H1 (cell line): ENCODE measurements around the gene THRB. TPM values are rescaled to one million over a fixed set of nuclear protein-coding genes. Genes with fewer than 3 reads are reported as not detected.

Experiments used
- CTCF ChIA-PET: fragments of 300-600 bp; sonication (Branson Sonifier 250); formaldehyde crosslinking; loops from one replicate; lab custom pipeline; 2021; ENCODE audit not compliant: partially characterized antibody; lab: Charles Lee
- POLR2A ChIA-PET: fragments of 300-600 bp; sonication (Branson Sonifier 250); formaldehyde crosslinking; loops from one replicate; lab custom pipeline; 2021; ENCODE audit warnings: inconsistent platforms; ENCODE audit not compliant: partially characterized antibody; lab: Charles Lee
- DNase-seq, 2 experiments: peaks; one replicate each; pipeline versions ENCODE4 v3.0.0 to v3.0.0-alpha.2; 2010 to 2022; ENCODE audit warnings: low spot score in 2 of 2, low read depth in 1 of 2, mixed read lengths in 1 of 2
- FAIRE-seq: peaks from 2 replicates; lab custom pipeline; 2011; peaks lifted over from hg19 to GRCh38; lab: Jason Lieb, UNC
- H2AFZ ChIP-seq: 2 replicates; pipeline ENCODE4 v1.8.1; 2012; ENCODE audit warnings: low read length, inconsistent platforms
- H2AK5ac ChIP-seq: 2 replicates; pipeline ENCODE4 v1.6.1; 2013; ENCODE audit warnings: low read depth, low read length
- H2BK120ac ChIP-seq: replicated peaks from 2 replicates; pipeline ENCODE3; 2013; ENCODE audit warnings: low read depth, low read length, inconsistent platforms
- H2BK12ac ChIP-seq: 2 replicates; pipeline ENCODE4 v1.6.1; 2013; ENCODE audit warnings: low read depth, low read length
- H2BK15ac ChIP-seq: 2 replicates; pipeline ENCODE4 v1.6.1; 2013; ENCODE audit warnings: low read length
- H2BK20ac ChIP-seq: 2 replicates; pipeline ENCODE4 v1.6.1; 2013; ENCODE audit warnings: low read length
- H2BK5ac ChIP-seq: 2 replicates; pipeline ENCODE4 v1.6.1; 2013; ENCODE audit warnings: low read depth, low read length
- H3K14ac ChIP-seq: 2 replicates; pipeline ENCODE4 v1.6.1; 2013; ENCODE audit warnings: inconsistent platforms; ENCODE audit not compliant: insufficient read length
- H3K18ac ChIP-seq: 2 replicates; pipeline ENCODE4 v1.6.1; 2013; ENCODE audit warnings: low read length; ENCODE audit errors: extremely low read depth
- H3K23ac ChIP-seq: 2 replicates; pipeline ENCODE4 v1.6.1; 2013; ENCODE audit warnings: inconsistent platforms; ENCODE audit not compliant: insufficient read length
- H3K23me2 ChIP-seq: 2 replicates; pipeline ENCODE4 v1.6.1; 2013; ENCODE audit warnings: low read depth, low read length
- H3K27ac ChIP-seq: 2 replicates; pipeline ENCODE4 v1.6.1; 2011; ENCODE audit warnings: low read depth, low read length, inconsistent platforms
- H3K27me3 ChIP-seq, 4 experiments: replicated peaks in 1 of 4; 1 replicate in 1 of 4; 2 replicates in 3 of 4; pipeline versions ENCODE4 v1.6.1 to v1.8.1; 2011 to 2013; ENCODE audit warnings: low read length in 3 of 4, mild to moderate bottlenecking in 3 of 4, inconsistent platforms in 2 of 4, mixed read lengths in 2 of 4, moderate library complexity in 1 of 4; ENCODE audit not compliant: control insufficient read depth in 3 of 4, insufficient read depth in 3 of 4; ENCODE audit errors: extremely low read depth in 1 of 4
- H3K36me3 ChIP-seq, 4 experiments: 2 replicates each; pipeline versions ENCODE4 v1.6.1 to v1.8.1; 2011 to 2013; ENCODE audit warnings: mild to moderate bottlenecking in 4 of 4, low read length in 3 of 4, moderate library complexity in 2 of 4, control low read depth in 1 of 4, inconsistent platforms in 1 of 4; ENCODE audit not compliant: insufficient read depth in 4 of 4, control insufficient read depth in 2 of 4
- H3K4ac ChIP-seq: replicated peaks from 2 replicates; pipeline ENCODE3; 2013; ENCODE audit warnings: low read length, low read depth, mixed read lengths, inconsistent platforms; ENCODE audit not compliant: insufficient read length
- H3K4me1 ChIP-seq, 4 experiments: replicated peaks in 1 of 4; 1 replicate in 1 of 4; 2 replicates in 3 of 4; pipeline versions ENCODE4 v1.6.1 to v1.8.1; 2011 to 2013; ENCODE audit warnings: low read length in 3 of 4, inconsistent platforms in 2 of 4, mixed read lengths in 1 of 4; ENCODE audit not compliant: insufficient read depth in 4 of 4, control insufficient read depth in 3 of 4
- H3K4me2 ChIP-seq, 2 experiments: 2 replicates each; pipeline versions ENCODE4 v1.6.1 to v1.8.1; 2011 to 2013; ENCODE audit warnings: low read depth in 2 of 2, low read length in 2 of 2, control low read depth in 1 of 2, inconsistent platforms in 1 of 2, mild to moderate bottlenecking in 1 of 2; ENCODE audit not compliant: insufficient read depth in 1 of 2
- H3K4me3 ChIP-seq, 4 experiments: fragments of 200-600, 300-600 bp in 1 of 4; sonication (generic), shearing (Covaris generic), sonication (Bioruptor Twin) in 1 of 4; 2 replicates each; pipeline versions ENCODE4 v1.5.1 to v1.8.1; 2011 to 2016; ENCODE audit warnings: low read length in 4 of 4, low read depth in 3 of 4, control low read depth in 2 of 4, inconsistent platforms in 2 of 4, mild to moderate bottlenecking in 2 of 4, mixed read lengths in 1 of 4, moderate library complexity in 1 of 4; ENCODE audit not compliant: insufficient read depth in 2 of 4; ENCODE audit errors: extremely low read depth in 1 of 4
- H3K56ac ChIP-seq: replicated peaks from 2 replicates; pipeline ENCODE3; 2013; ENCODE audit warnings: low read depth, mild to moderate bottlenecking, mixed read lengths, low read length, inconsistent platforms; ENCODE audit not compliant: insufficient read length
- H3K79me1 ChIP-seq: 2 replicates; pipeline ENCODE4 v1.6.1; 2013; ENCODE audit warnings: low read depth, low read length, control low read depth
- H3K79me2 ChIP-seq, 2 experiments: 2 replicates each; pipeline versions ENCODE4 v1.6.1 to v1.8.1; 2012 to 2013; ENCODE audit warnings: low read length in 2 of 2, mild to moderate bottlenecking in 2 of 2, inconsistent platforms in 1 of 2; ENCODE audit not compliant: insufficient read depth in 2 of 2, control insufficient read depth in 1 of 2
- H3K9ac ChIP-seq, 4 experiments: replicated peaks in 1 of 4; 1 replicate in 1 of 4; 2 replicates in 3 of 4; pipeline versions ENCODE4 v1.6.1 to v1.8.1; 2011 to 2013; ENCODE audit warnings: low read depth in 3 of 4, low read length in 3 of 4, control low read depth in 2 of 4, mild to moderate bottlenecking in 2 of 4, moderate library complexity in 2 of 4, inconsistent platforms in 1 of 4; ENCODE audit errors: extremely low read depth in 1 of 4
- H3K9me3 ChIP-seq, 2 experiments: 2 replicates each; pipeline versions ENCODE4 v1.6.1 to v1.8.1; 2012 to 2013; ENCODE audit warnings: mild to moderate bottlenecking in 2 of 2, moderate library complexity in 2 of 2, control low read depth in 1 of 2, inconsistent platforms in 1 of 2, low read depth in 1 of 2, low read length in 1 of 2, mixed read lengths in 1 of 2; ENCODE audit not compliant: insufficient read depth in 2 of 2
- H4K20me1 ChIP-seq, 2 experiments: replicated peaks in 1 of 2; 2 replicates each; pipeline versions ENCODE3 to v1.8.1; 2011 to 2013; ENCODE audit warnings: inconsistent platforms in 2 of 2, low read length in 2 of 2, mild to moderate bottlenecking in 1 of 2; ENCODE audit not compliant: insufficient read depth in 2 of 2, control insufficient read depth in 1 of 2
- H4K5ac ChIP-seq: 2 replicates; pipeline ENCODE4 v1.6.1; 2013; ENCODE audit warnings: low read length, low read depth, mixed read lengths, inconsistent platforms; ENCODE audit not compliant: insufficient read length
- H4K8ac ChIP-seq: 2 replicates; pipeline ENCODE4 v1.8.0; 2013; ENCODE audit warnings: mild to moderate bottlenecking, moderate library complexity, low read length, inconsistent platforms; ENCODE audit not compliant: insufficient read depth; ENCODE audit errors: extremely low read depth
- H4K91ac ChIP-seq: replicated peaks from 2 replicates; pipeline ENCODE3; 2013; ENCODE audit warnings: low read length, mixed read lengths, inconsistent platforms; ENCODE audit not compliant: insufficient read length
- EZH2 ChIP-seq: fragments of 200-600 bp; sonication (generic); IDR thresholded peaks from 2 replicates; pipeline ENCODE4 v1.7.1; 2012; ENCODE audit warnings: low read depth, mild to moderate bottlenecking, moderate library complexity, low read length, inconsistent platforms; ENCODE audit not compliant: severe bottlenecking
- HDAC6 ChIP-seq: IDR thresholded peaks from one replicate; pipeline ENCODE4 v1.7.1; 2012; ENCODE audit warnings: low read depth, mild to moderate bottlenecking, inconsistent platforms, low read length, moderate library complexity
- SAP30 ChIP-seq: fragments of 300-600 bp; sonication (generic); IDR thresholded peaks from 2 replicates; pipeline ENCODE4 v1.7.1; 2012; ENCODE audit warnings: low read length, moderate library complexity, mild to moderate bottlenecking, inconsistent platforms; ENCODE audit not compliant: insufficient read depth, insufficient replicate concordance
- WGBS, 2 experiments: shearing (Covaris generic) in 1 of 2; methylation state at CpG; one replicate each; pipeline versions ENCODE4 v1.1.6 to v1.1.7; 2013 to 2015; ENCODE audit warnings: low lambda C conversion rate in 2 of 2, mixed read lengths in 2 of 2, inconsistent platforms in 1 of 2, low coverage in 1 of 2, missing lambda C conversion rate in 1 of 2; ENCODE audit not compliant: insufficient replicate concordance in 2 of 2, insufficient coverage in 1 of 2, insufficient read length in 1 of 2; ENCODE audit errors: extremely low coverage in 1 of 2, missing lambda C conversion rate in 1 of 2; 5-methylcytosine and 5-hydroxymethylcytosine counted together
- polyA plus RNA-seq, 7 experiments: library from polyadenylated mRNA; depleted of rRNA in 3 of 7; stranded (reverse) in 5 of 7; unstranded in 2 of 7; fragments of >200 nt in 5 of 7; fragments of 200-250 nt in 2 of 7; gene quantifications; 1 replicate in 5 of 7; 2 replicates in 1 of 7; 4 replicates in 1 of 7; pipeline versions ENCODE4 v1.2.1 to v1.2.3, GENCODE V29; 2011 to 2013; ENCODE audit warnings: missing spikeins in 2 of 7, mixed read lengths in 2 of 7
- total RNA-seq: library from RNA; stranded (reverse); fragmentation: NEBNext Ultra II Directional; extraction: Animal tissue kit (Norgen Biotek cat#: 25700); gene quantifications from 2 replicates; pipeline ENCODE4 v1.2.1, GENCODE V29; 2021

Gene THRB
- total and polyA plus RNA-seq, 2 of the 8 experiments (the other 6 are each of a cell fraction or from before 2014, with no cell fraction given): 0.98 to 3.9 TPM

DNA sequence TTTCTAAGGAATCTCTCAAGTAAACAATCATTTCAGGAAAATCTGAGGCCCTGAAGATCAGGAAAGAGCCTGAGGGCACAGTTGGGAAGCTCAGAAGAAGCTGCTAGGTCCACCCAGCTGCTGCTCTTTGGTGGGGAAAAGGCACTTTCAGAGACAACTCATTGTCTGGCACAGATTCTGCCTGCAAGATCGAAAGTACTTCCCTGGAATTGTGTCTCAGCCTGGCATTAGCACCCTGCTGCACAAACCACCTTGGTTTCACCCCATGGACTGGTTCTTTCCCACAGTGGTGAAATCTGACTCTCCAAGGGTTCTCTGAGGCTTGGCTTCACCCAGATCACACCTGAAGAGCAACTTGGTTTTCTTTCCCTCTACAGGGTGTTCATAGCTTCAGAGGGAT is 18.7 kb downstream of the THRB start:
- Histone ChIP-seq H2AFZ (no peak overlapping the region), H3K79me2 (no peaks in the 10 kb centered on the region; a peak in 1 of 4 replicates), H2BK12ac (peak overlapping the region; percentile 84), H3K27me3 (peaks cover 0 to 5% (median 1%) of the 10 kb centered on the region in 4 experiments; a peak in 3 of 7 replicates), H3K27ac (no peak overlapping the region), H3K9ac (no peak overlapping the region), H3K14ac (no peak overlapping the region), H3K4ac (no peak overlapping the region), H3K4me1 (peaks cover 3 to 17% (median 7%) of the 10 kb centered on the region in 4 experiments; a peak in 6 of 7 replicates), H3K56ac (no peak overlapping the region), H3K36me3 (no peaks in the 10 kb centered on the region; a peak in 1 of 8 replicates), H2BK15ac (no peak overlapping the region), H3K79me1 (no peaks in the 10 kb centered on the region), H4K20me1 (no peaks in the 10 kb centered on the region), H2BK20ac (0 out of 2 replicates have a peak overlapping the region, but pooled peaks have one; percentile 3), H4K8ac (no peak overlapping the region), H3K23me2 (peaks cover 2% of the 10 kb centered on the region; the same call in 1 of the 2 replicates), H3K4me2 (peak overlapping the region in 1 of 2 experiments; percentile 46; a peak in 1 of 4 replicates), H2BK120ac (peak overlapping the region; percentile 16), H2BK5ac (no peak overlapping the region; the same call in 1 of the 2 replicates), H3K9me3 (peaks cover 0 to 3% of the 10 kb centered on the region in 2 experiments; a peak in 1 of 4 replicates), H3K4me3 (no peak overlapping the region), H2AK5ac (no peak overlapping the region)
- peak; percentile 45 for FAIRE-seq
- 69% methylated on average over 1 of the region's 1 CpG; no CpG with 5 or more reads in 1 of the 2 experiments for WGBS, 2 experiments
- CTCF ChIA-PET: interaction anchor here (2.4 kb wide), 1 partner anchor 20 kb away, joined by 6 read pairs; no protein-coding TSS in a partner anchor
- POLR2A ChIA-PET: no interaction called here
- TF ChIP-seq HDAC6 (no peak), EZH2 (no peak), SAP30 (no peak)
- TF ChIP-seq, all 59 proteins: peak for 0
- Histone ChIP-seq H3K18ac (peak overlapping the region; percentile 90), H4K91ac (no peak overlapping the region), H3K23ac (no peak overlapping the region), H4K5ac (no peak overlapping the region)
- DNase-seq: no peak
